ENCODE results near the gene SMAD3. TPM values are rescaled to one million over a fixed set of nuclear protein-coding genes. Genes with fewer than 3 reads are reported as not detected.

The SMAD3 gene
- total RNA-seq, 2 experiments from 2014 or later = 41.2 to 77.8 TPM

GRCh38 chr15:67050062-67050461, 15.3 kb upstream of the SMAD3 start:
- Histone ChIP-seq H4K20me1 (ENCODE audit: insufficient read depth, low read length) (no peaks in the 10 kb centered on the region), H3K4me1 (ENCODE audit: insufficient read depth, low read length, poor library complexity, severe bottlenecking) (peaks cover 18% of the 10 kb centered on the region), H3K4me3 (ENCODE audit: low read depth, low read length, poor library complexity, severe bottlenecking) (no peak overlapping the region), H3K36me3 (ENCODE audit: insufficient read depth, low read length) (no peaks in the 10 kb centered on the region), H3K27ac (ENCODE audit: low read depth, low read length, poor library complexity, severe bottlenecking) (no peak overlapping the region), H3K9me2 (ENCODE audit: insufficient read depth, low read length) (no peaks in the 10 kb centered on the region), H3K9me3 (ENCODE audit: low read length) (no peaks in the 10 kb centered on the region), H3K4me2 (ENCODE audit: low read length) (no peak overlapping the region; the same call in 1 of the 2 replicates), H3K79me2 (ENCODE audit: insufficient read depth, low read depth, low read length) (no peaks in the 10 kb centered on the region), H2AFZ (ENCODE audit: low read length) (no peak overlapping the region; the same call in 1 of the 2 replicates)
- no peak for DNase-seq (ENCODE audit: low spot score)
- TF ChIP-seq EZH2phosphoT487 (IDR thresholded peaks at IDR 0.05; ENCODE audit: borderline replicate concordance, low read depth, low read length) = no peak
- no peak for TF ChIP-seq CTCF (conservative IDR thresholded peaks at IDR 0.05; ENCODE audit: low read length)
- ChIA-PET POLR2A (interaction anchor here (1.2 kb wide), 1 partner anchor 12 kb away, joined by 3 read pairs; no protein-coding TSS in a partner anchor), CTCF (ENCODE audit: unreplicated experiment) (no interaction called here)
- no TSS peak for BruUV-seq (replicated peaks)
- intact Hi-C loops (cut with micrococcal nuclease; ENCODE audit: unreplicated experiment) = no loop called here

GRCh38 chr15:67050522-67051087, 14.8 kb upstream of the SMAD3 start:
- ChIA-PET CTCF (ENCODE audit: unreplicated experiment) (no interaction called here), POLR2A (interaction anchor here (1.2 kb wide), 1 partner anchor 11 kb away, joined by 3 read pairs; no protein-coding TSS in a partner anchor)
- H3K4me3 ChIP-seq (ENCODE audit: low read depth, low read length, poor library complexity, severe bottlenecking) = no peak overlapping the region
- TF ChIP-seq CTCF (conservative IDR thresholded peaks at IDR 0.05; ENCODE audit: low read length) (no peak), EZH2phosphoT487 (IDR thresholded peaks at IDR 0.05; ENCODE audit: borderline replicate concordance, low read depth, low read length) (no peak)
- no peak overlapping the region for H3K27ac ChIP-seq (ENCODE audit: low read depth, low read length, poor library complexity, severe bottlenecking)
- H3K79me2 ChIP-seq (ENCODE audit: insufficient read depth, low read depth, low read length) = no peaks in the 10 kb centered on the region
- peaks cover 18% of the 10 kb centered on the region for H3K4me1 ChIP-seq (ENCODE audit: insufficient read depth, low read length, poor library complexity, severe bottlenecking)
- H3K9me2 ChIP-seq (ENCODE audit: insufficient read depth, low read length) = no peaks in the 10 kb centered on the region
- H4K20me1 ChIP-seq (ENCODE audit: insufficient read depth, low read length) = no peaks in the 10 kb centered on the region
- intact Hi-C loops (cut with micrococcal nuclease; ENCODE audit: unreplicated experiment) = no loop called here
- H3K36me3 ChIP-seq (ENCODE audit: insufficient read depth, low read length) = no peaks in the 10 kb centered on the region
- no TSS peak for BruUV-seq (replicated peaks)
- H3K4me2 ChIP-seq (ENCODE audit: low read length) = peak overlapping the region; percentile 46
- H3K9me3 ChIP-seq (ENCODE audit: low read length) = no peaks in the 10 kb centered on the region
- peak overlapping the region; percentile 88 for H2AFZ ChIP-seq (ENCODE audit: low read length)
- no peak for DNase-seq (ENCODE audit: low spot score)
